Hematopoietic multipotent progenitor cell treated with erythropoietin and hydrocortisone succinate and interleukin-3 and kit ligand, for 17 days (in vitro differentiated cells): ENCODE measurements around the gene TNK1.

Experiments used
- DNase-seq: peaks from one replicate; pipeline ENCODE4 v3.0.0-alpha.2; 2015; ENCODE audit warnings: low spot score

The TNK1 gene

GRCh38 chr17:7410634-7411426 is 29.9 kb downstream of the TNK1 start:
- no peak for DNase-seq

GRCh38 chr17:7411427-7411750 is 30.5 kb downstream of the TNK1 start:
- no peak for DNase-seq

- no peak for DNase-seq
Measured at GRCh38 chr17:7413346-7413985, 32.6 kb downstream of the TNK1 start.

GRCh38 chr17:7414837-7415236 is 33.9 kb downstream of the TNK1 start:
- DNase-seq = no peak

- no peak for DNase-seq
Measured at GRCh38 chr17:7415784-7416183, 34.9 kb downstream of the TNK1 start.

- DNase-seq = no peak
Measured at GRCh38 chr17:7416323-7416722, 35.4 kb downstream of the TNK1 start.

- DNase-seq = no peak
Measured at GRCh38 chr17:7417056-7417655, 36.3 kb downstream of the TNK1 start.

GRCh38 chr17:7418472-7419152 is 37.7 kb downstream of the TNK1 start:
- no peak for DNase-seq

- DNase-seq = no peak
Measured at GRCh38 chr17:7419819-7420610, 39.1 kb downstream of the TNK1 start, which contains the start of gene SPEM1. Gene SPEM1, plus strand, starts transcription at chr17:7420324. Its CDS starts 61 bp downstream, at chr17:7420385.

GRCh38 chr17:7421186-7421585 is 40.3 kb downstream of the TNK1 start:
- no peak for DNase-seq

GRCh38 chr17:7423679-7424078 is 42.8 kb downstream of the TNK1 start:
- no peak for DNase-seq

- DNase-seq = no peak
Measured at GRCh38 chr17:7425316-7425715, 44.4 kb downstream of the TNK1 start, which contains the start of gene SPEM2. Gene SPEM2, plus strand, starts transcription at chr17:7425616. Its CDS starts 73 bp downstream, at chr17:7425689.

- no peak for DNase-seq
Measured at GRCh38 chr17:7425756-7426155, 44.9 kb downstream of the TNK1 start.

GRCh38 chr17:7426203-7426863 is 45.4 kb downstream of the TNK1 start:
- no peak for DNase-seq

- DNase-seq = no peak
Measured at GRCh38 chr17:7426896-7427489, 46.1 kb downstream of the TNK1 start.

GRCh38 chr17:7427549-7427948 is 46.7 kb downstream of the TNK1 start:
- DNase-seq = no peak

- no peak for DNase-seq
Measured at GRCh38 chr17:7428557-7428956, 47.7 kb downstream of the TNK1 start, which contains the start of gene SPEM3. Gene SPEM3, plus strand, starts transcription at chr17:7428857. Its CDS starts 46 bp downstream, at chr17:7428903.

GRCh38 chr17:7429722-7430121 is 48.8 kb downstream of the TNK1 start:
- no peak for DNase-seq

GRCh38 chr17:7431231-7431630 is 50.3 kb downstream of the TNK1 start:
- DNase-seq = no peak

GRCh38 chr17:7432296-7432695 is 51.4 kb downstream of the TNK1 start:
- no peak for DNase-seq
